ENCODE results near the gene C1orf210.

DNA sequence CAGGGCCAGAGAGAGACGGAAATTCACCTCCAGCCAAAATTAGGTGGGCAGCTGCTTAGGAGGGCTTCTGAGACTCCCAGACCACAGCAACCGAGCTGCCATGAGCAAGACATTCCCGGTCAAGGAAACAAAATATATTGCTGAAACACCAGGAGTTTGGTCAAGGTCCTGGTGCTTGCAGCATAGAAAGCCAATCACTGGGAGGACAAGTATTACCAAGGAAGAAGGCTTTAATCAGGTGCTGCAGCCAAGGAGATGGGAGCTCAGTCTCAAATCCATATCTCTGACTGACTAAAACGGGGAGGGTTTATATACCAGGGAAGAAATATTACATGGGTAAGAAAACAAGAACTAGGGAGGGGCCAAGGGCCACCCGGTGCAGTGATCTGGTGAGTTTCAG, 34.4 kb downstream of the C1orf210 start:
- TF ChIP-seq, protein P1, sequence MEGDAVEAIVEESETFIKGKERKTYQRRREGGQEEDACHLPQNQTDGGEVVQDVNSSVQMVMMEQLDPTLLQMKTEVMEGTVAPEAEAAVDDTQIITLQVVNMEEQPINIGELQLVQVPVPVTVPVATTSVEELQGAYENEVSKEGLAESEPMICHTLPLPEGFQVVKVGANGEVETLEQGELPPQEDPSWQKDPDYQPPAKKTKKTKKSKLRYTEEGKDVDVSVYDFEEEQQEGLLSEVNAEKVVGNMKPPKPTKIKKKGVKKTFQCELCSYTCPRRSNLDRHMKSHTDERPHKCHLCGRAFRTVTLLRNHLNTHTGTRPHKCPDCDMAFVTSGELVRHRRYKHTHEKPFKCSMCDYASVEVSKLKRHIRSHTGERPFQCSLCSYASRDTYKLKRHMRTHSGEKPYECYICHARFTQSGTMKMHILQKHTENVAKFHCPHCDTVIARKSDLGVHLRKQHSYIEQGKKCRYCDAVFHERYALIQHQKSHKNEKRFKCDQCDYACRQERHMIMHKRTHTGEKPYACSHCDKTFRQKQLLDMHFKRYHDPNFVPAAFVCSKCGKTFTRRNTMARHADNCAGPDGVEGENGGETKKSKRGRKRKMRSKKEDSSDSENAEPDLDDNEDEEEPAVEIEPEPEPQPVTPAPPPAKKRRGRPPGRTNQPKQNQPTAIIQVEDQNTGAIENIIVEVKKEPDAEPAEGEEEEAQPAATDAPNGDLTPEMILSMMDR (optimal IDR thresholded peaks at IDR 0.05 in 1 of 3, IDR thresholded peaks at IDR 0.05 in 1 of 3, conservative IDR thresholded peaks at IDR 0.05 in 1 of 3; ENCODE audit: extremely low read depth in 1 of 3, insufficient read depth in 2 of 3, low read length in 3 of 3): no peak
- no peak for TF ChIP-seq EZH2 (IDR thresholded peaks at IDR 0.05; ENCODE audit: low read length)
